Choroid plexus epithelial cell (primary cell): ENCODE results near the gene KCNJ3.

Experiments used
- DNase-seq: peaks from one replicate; pipeline ENCODE4 v3.0.0-alpha.2; 2010; ENCODE audit warnings: low read depth
- H3K4me3 ChIP-seq: 2 replicates; pipeline ENCODE4 v1.5.1; 2011; ENCODE audit warnings: low read depth, mild to moderate bottlenecking, control low read depth, low read length, moderate library complexity
- CTCF ChIP-seq: conservative IDR thresholded peaks from 2 replicates; pipeline ENCODE4 v1.5.1; 2011; ENCODE audit warnings: low read depth, mild to moderate bottlenecking, control low read depth, inconsistent platforms, low read length, moderate library complexity

Gene KCNJ3

GRCh38 chr2:154696369-154696768, 2.1 kb upstream of the KCNJ3 start:
- DNase-seq, result no peak
- H3K4me3 ChIP-seq, result no peak overlapping the region
- no peak for TF ChIP-seq CTCF

GRCh38 chr2:154696810-154697417, 1.6 kb upstream of the KCNJ3 start:
- no peak for DNase-seq
- TF ChIP-seq CTCF, result no peak
- H3K4me3 ChIP-seq, result no peak overlapping the region

GRCh38 chr2:154697418-154698252, 860 bp upstream of the KCNJ3 start:
- H3K4me3 ChIP-seq, result no peak overlapping the region

GRCh38 chr2:154698721-154699574, 453 bp downstream of the KCNJ3 start:
- no peak for DNase-seq
- no peak overlapping the region for H3K4me3 ChIP-seq
- TF ChIP-seq CTCF, result no peak

More at GRCh38 chr2:154697418-154698252, 860 bp upstream of the KCNJ3 start:
- no peak for DNase-seq
- TF ChIP-seq CTCF, result no peak

- no peak for TF ChIP-seq CTCF
- H3K4me3 ChIP-seq, result no peak overlapping the region
- DNase-seq, result no peak
These were observed 1.1 kb downstream of the KCNJ3 start for GRCh38 chr2:154699575-154699930.

GRCh38 chr2:154700136-154700535, 1.6 kb downstream of the KCNJ3 start:
- no peak overlapping the region for H3K4me3 ChIP-seq
- DNase-seq, result no peak
- no peak for TF ChIP-seq CTCF
